HG03196 (cell line): ENCODE measurements around the gene TMEM51.

Experiments
- ATAC-seq: cut with Tn5 transposase; IDR thresholded peaks from one replicate; pipeline ENCODE4 v1.9.1; 2021; ENCODE audit not compliant: unreplicated experiment

Gene TMEM51

GRCh38 chr1:15264769-15265168 is 111.2 kb downstream of the TMEM51 start:
- ATAC-seq: no peak
